Measurements from ENCODE around the gene RASA3.

The RASA3 gene

DNA sequence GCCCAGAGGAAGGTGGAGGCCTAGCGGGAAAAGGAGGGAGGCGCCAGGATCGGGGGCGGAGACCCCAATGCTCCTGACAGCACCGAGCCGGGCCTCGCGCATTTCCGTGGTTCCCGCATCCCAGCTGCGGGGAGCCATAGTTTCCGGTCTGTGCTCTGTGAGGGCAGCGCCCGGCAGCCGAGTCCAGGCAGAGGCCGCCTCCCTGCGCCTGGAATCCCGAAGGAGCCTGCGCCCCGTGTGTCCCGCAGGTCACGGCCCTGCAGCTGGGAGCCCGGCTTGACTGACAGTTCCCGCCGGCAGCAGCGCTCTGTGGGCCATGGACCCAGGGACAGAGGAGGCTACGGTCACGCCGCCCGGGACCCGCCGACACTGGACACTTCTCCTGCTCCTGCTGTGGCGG lies 84.0 kb downstream of the RASA3 start:
- DNase-seq, result no peak

DNA sequence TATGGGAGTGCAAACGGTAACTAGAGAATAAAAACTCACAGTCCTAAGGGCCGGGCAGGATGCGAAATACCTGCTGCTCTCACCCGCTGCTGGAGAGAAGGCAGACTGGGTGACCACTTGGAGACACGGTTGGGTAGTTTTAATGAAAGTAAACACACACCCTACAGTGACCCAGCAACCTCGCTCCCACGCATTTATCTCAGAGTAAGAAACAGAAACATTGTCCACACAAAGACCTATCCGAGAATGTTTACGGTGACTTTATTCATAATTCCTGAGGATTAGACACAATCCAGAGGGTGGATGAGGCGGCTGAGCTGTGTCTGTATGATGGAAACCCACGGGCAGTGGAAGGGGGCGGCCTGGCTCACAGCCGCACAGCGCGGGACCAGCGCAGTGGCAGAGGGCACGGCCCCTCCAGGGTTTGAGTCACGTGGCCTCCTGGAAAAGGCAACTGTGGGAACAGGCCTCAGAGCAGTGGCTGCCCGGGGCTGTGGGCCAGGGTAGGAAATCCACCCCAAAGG lies 85.0 kb downstream of the RASA3 start:
- no peak for DNase-seq

DNA sequence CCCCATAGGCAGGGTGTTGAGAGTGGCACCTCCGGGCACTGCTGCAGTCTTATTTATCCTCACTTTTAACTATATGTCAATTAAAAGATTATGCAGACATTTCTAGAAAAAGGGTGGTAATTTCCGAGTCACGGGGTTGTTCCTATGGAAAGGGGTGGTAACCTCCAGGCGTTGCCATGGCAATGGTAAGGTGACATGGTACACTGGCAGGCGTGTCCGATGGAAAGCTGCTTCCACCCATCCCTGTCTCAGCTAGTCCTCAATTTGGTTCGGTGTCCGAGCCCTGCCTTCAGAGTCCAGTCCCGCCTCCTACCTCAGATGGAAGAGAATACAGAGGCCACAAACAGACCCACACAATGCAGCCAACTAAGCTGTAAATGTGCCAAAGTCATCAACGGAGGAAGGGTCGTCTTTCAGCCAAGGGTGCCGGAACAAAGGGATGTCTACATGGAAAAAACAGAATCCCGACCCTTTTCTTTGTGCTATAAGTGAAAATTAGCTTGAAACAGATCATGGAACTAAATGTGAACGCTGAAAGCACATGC lies 85.9 kb downstream of the RASA3 start:
- DNase-seq, result no peak

- DNase-seq, result no peak
These were observed 87.2 kb downstream of the RASA3 start for GRCh38 chr13:114045113-114045735.

- no peak for DNase-seq
These were observed 87.9 kb downstream of the RASA3 start for GRCh38 chr13:114044486-114044885.

GRCh38 chr13:114043421-114044053 lies 88.9 kb downstream of the RASA3 start:
- DNase-seq, result no peak

DNA sequence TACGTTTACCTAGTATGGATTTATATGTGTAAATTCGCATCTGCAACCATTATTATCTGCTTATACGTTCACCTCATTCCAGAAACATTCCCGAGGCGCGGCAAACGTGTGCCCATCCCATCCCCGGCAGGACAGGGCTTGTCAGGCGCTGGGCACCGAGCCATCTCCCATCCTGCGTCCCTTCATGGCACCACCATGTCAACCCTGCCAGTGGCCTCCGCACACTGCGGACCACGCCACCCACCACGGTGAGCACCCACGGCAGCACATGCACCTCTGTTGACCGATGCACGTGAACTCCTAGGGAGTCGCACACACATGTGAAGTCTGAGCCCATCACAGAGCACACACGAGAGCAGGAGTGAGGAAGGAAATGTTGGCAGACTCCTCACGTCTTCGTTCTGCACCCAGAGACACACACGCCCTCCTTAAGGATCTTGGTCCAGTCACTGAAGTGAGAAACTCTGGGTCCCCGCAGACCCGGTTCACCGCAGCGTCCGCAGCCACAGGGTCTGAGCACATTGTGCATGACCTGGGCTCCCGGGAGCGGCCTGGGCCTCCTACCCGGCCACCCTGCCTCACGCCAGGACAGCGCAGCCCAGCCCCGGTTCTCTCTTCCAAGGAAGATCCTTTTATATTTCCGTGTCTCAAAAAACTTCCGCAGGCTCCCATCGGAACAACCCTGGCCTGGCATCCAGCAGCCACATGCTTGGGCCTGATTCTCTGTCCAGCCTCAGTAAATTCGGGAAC lies 90.2 kb downstream of the RASA3 start:
- DNase-seq, result no peak

GRCh38 chr13:114041493-114041892 lies 90.9 kb downstream of the RASA3 start:
- no peak for DNase-seq

- no peak for DNase-seq
These were observed 92.8 kb downstream of the RASA3 start for GRCh38 chr13:114039471-114040141.

DNA sequence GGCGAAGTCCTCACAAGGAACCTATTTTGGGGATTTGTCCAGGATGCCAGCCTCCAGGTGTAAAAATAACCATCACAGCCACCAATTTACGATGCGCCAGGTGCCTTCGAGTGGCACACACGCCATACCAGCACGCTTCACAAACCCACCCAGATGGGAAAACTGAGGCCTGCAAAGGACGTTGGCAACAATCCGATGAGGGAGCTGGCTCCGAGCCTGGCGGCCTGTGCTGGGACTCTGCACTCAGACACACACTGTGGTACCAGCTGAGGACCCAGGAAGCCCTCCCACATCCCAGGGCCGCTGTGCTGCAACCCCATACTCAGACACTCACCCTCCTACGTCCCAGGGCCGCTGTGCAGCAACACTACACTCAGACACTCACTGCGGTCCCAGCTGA lies 93.5 kb downstream of the RASA3 start:
- no peak for DNase-seq

- no peak for DNase-seq
These were observed 94.2 kb downstream of the RASA3 start for GRCh38 chr13:114038211-114038613.

DNA sequence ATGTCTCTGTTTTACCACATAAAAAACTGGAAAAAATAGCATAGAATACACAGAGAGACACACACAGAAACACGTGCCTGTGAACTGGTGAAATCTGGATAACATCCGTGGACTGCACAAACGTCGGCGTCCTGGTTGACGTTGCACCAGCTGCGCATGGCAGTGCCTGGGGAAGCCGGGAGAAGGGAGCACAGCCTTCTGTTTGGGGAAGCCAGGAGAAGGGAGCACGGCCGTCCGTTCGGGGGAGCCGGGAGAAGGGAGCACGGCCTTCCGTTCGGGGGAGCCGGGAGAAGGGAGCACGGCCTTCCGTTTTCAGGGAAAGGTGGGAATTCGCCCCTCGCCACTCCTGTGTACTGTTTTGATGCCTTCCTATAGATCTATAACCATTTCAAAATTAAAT lies 94.7 kb downstream of the RASA3 start:
- DNase-seq, result no peak

GRCh38 chr13:114035583-114036531 lies 96.6 kb downstream of the RASA3 start:
- DNase-seq, result no peak

GRCh38 chr13:114035186-114035582 lies 97.2 kb downstream of the RASA3 start:
- DNase-seq, result no peak

DNA sequence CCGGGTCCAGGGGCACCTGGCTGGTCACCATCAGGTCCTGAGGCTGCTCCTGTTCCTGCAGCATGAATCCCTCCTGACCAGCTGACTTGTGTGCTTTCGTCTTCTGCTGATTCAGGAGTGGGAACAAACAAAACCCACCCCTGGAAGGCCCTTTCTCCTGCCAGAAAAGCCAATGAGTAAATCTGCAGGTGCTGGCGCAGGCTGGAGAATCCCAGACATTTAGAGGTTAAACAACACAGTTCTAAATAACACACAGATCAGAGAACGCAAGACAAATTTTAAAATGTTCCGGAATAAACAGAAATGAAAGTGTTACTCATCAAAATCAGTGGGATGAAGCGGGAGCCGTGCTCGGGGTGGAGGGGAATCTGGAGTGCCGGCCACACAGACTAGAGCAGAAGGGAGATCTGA lies 97.9 kb downstream of the RASA3 start:
- DNase-seq, result no peak

GRCh38 chr13:114033541-114034315 lies 98.7 kb downstream of the RASA3 start:
- no peak for DNase-seq

- no peak for DNase-seq
These were observed 100.2 kb downstream of the RASA3 start for GRCh38 chr13:114032126-114032799.

GRCh38 chr13:114031631-114032030 lies 100.8 kb downstream of the RASA3 start:
- DNase-seq, result no peak

- DNase-seq, result no peak
These were observed 101.5 kb downstream of the RASA3 start for GRCh38 chr13:114030666-114031610.
